Measurements from ENCODE around the gene TRAPPC6A. TPM values are rescaled to one million over a fixed set of nuclear protein-coding genes. Genes with fewer than 3 reads are reported as not detected.

TRAPPC6A gene
- total RNA-seq, 1 experiment from 2014 or later = 59.9 TPM

GRCh38 chr19:45213031-45213430 is 35.0 kb upstream of the TRAPPC6A start:
- Histone ChIP-seq H4K8ac (replicated peaks; ENCODE audit: insufficient read length, low read depth, low read length) (no peak overlapping the region), H2BK15ac (ENCODE audit: low read depth, low read length) (no peak overlapping the region), H4K20me1 (ENCODE audit: control insufficient read depth, insufficient read depth, insufficient read length) (no peaks in the 10 kb centered on the region), H3K18ac (ENCODE audit: insufficient read length, low read depth, low read length) (no peak overlapping the region), H3K14ac (ENCODE audit: insufficient read depth, low read length) (no peak overlapping the region), H3K56ac (ENCODE audit: insufficient read length, low read depth, low read length) (no peak overlapping the region), H2BK120ac (ENCODE audit: low read depth, low read length, poor library complexity, severe bottlenecking) (no peak overlapping the region), H3K4ac (ENCODE audit: low read depth, low read length) (no peak overlapping the region), H3K79me1 (ENCODE audit: insufficient read depth, low read depth, low read length, poor library complexity, severe bottlenecking) (no peaks in the 10 kb centered on the region), H4K91ac (ENCODE audit: insufficient read length, low read depth, low read length) (no peak overlapping the region), H2BK20ac (ENCODE audit: low read depth, low read length, poor library complexity, severe bottlenecking) (no peak overlapping the region), H4K5ac (ENCODE audit: insufficient read length, low read depth, low read length) (no peak overlapping the region), H3K27ac (ENCODE audit: insufficient read length, low read depth, low read length) (no peak overlapping the region), H2BK5ac (ENCODE audit: insufficient read length, low read length) (no peak overlapping the region), H2BK12ac (ENCODE audit: insufficient read length, low read depth, low read length) (no peak overlapping the region), H3K27me3 (ENCODE audit: insufficient read depth, low read length) (peaks cover 14% of the 10 kb centered on the region; the same call in 1 of the 2 replicates), H3K9ac (ENCODE audit: extremely low read depth, insufficient read length, low read length) (no peak overlapping the region), H3K9me3 (ENCODE audit: control insufficient read depth, low read depth, low read length) (no peaks in the 10 kb centered on the region), H2AFZ (ENCODE audit: low read length) (no peak overlapping the region), H3K79me2 (ENCODE audit: insufficient read depth, low read length) (no peaks in the 10 kb centered on the region), H2AK5ac (ENCODE audit: insufficient read length, low read length) (no peak overlapping the region), H3K4me1 (ENCODE audit: insufficient read depth, low read length) (no peaks in the 10 kb centered on the region), H3T11ph (ENCODE audit: low read length) (no peak overlapping the region), H3K23me2 (ENCODE audit: insufficient read length, low read depth, low read length, poor library complexity, severe bottlenecking) (peaks cover 13% of the 10 kb centered on the region), H3K23ac (ENCODE audit: insufficient read length, low read depth, low read length) (no peak overlapping the region), H3K4me2 (ENCODE audit: insufficient read depth, insufficient read length, low read length) (no peak overlapping the region)
- Mint-ChIP-seq H3K9me3 (peaks cover 0 to 5% of the 10 kb centered on the region in 2 experiments; a peak in 2 of 5 replicates), H3K4me3 (no peak overlapping the region), H3K36me3 (ENCODE audit: insufficient read depth in 1 of 3, low read depth in 3 of 3) (no peaks in the 10 kb centered on the region; a peak in 2 of 7 replicates), H3K4me1 (peaks cover 8 to 17% of the 10 kb centered on the region in 2 experiments), H3K27ac (no peak overlapping the region; a peak in 1 of 7 replicates), H3K27me3 (ENCODE audit: low read depth) (peaks cover 63% of the 10 kb centered on the region)
- no peak for TF ChIP-seq CTCF (conservative IDR thresholded peaks at IDR 0.05)
- no CpG with 5 or more reads among the region's 23 CpGs for WGBS (ENCODE audit: extremely low coverage, insufficient read length, low lambda C conversion rate)
- no peak for DNase-seq

Measured in H9 (cell line).